Non-pigmented ciliary epithelial cell (primary cell): ENCODE data around the gene POP4.

Experiments
- DNase-seq: peaks from one replicate; pipeline ENCODE4 v3.0.0-alpha.2; 2010; ENCODE audit warnings: low read depth

Gene POP4

GRCh38 chr19:29576761-29577648 is 29.1 kb upstream of the POP4 start:
- no peak for DNase-seq

- DNase-seq: no peak
Observed at GRCh38 chr19:29577649-29577963, 28.5 kb upstream of the POP4 start.

- no peak for DNase-seq
Observed at GRCh38 chr19:29578349-29578748, 27.7 kb upstream of the POP4 start.

- DNase-seq: no peak
Observed at GRCh38 chr19:29579308-29579910, 26.7 kb upstream of the POP4 start.

- DNase-seq: no peak
Observed at GRCh38 chr19:29581398-29581797, 24.7 kb upstream of the POP4 start.

- DNase-seq: no peak
Observed at GRCh38 chr19:29583196-29583999, 22.7 kb upstream of the POP4 start.

GRCh38 chr19:29586401-29586800 is 19.7 kb upstream of the POP4 start:
- DNase-seq: no peak

- DNase-seq: no peak
Observed at GRCh38 chr19:29587059-29587458, 19.0 kb upstream of the POP4 start.

GRCh38 chr19:29587518-29587986 is 18.5 kb upstream of the POP4 start:
- no peak for DNase-seq

GRCh38 chr19:29588095-29588494 is 18.0 kb upstream of the POP4 start:
- no peak for DNase-seq

GRCh38 chr19:29590278-29590677 is 15.8 kb upstream of the POP4 start:
- DNase-seq: no peak

GRCh38 chr19:29591670-29592069 is 14.4 kb upstream of the POP4 start:
- no peak for DNase-seq

- DNase-seq: no peak
Observed at GRCh38 chr19:29593869-29594268, 12.2 kb upstream of the POP4 start.

GRCh38 chr19:29596080-29596727 is 9.9 kb upstream of the POP4 start:
- no peak for DNase-seq

GRCh38 chr19:29596885-29597525 is 9.1 kb upstream of the POP4 start:
- no peak for DNase-seq

- no peak for DNase-seq
Observed at GRCh38 chr19:29598036-29598435, 8.0 kb upstream of the POP4 start.

GRCh38 chr19:29598496-29598895 is 7.6 kb upstream of the POP4 start:
- no peak for DNase-seq

GRCh38 chr19:29603308-29603707 is 2.8 kb upstream of the POP4 start:
- no peak for DNase-seq

GRCh38 chr19:29606420-29606747 is 301 bp downstream of the POP4 start:
- DNase-seq: no peak

GRCh38 chr19:29609636-29610035 is 3.6 kb downstream of the POP4 start:
- no peak for DNase-seq

GRCh38 chr19:29610213-29610573 is 4.1 kb downstream of the POP4 start:
- no peak for DNase-seq
